Measurements from ENCODE around the gene ESPL1. TPM values are rescaled to one million over a fixed set of nuclear protein-coding genes. Genes with fewer than 3 reads are reported as not detected.
A peak's percentile ranks its signal among the peaks of the same experiment; 100 is the strongest.

ESPL1 gene
- 39.3 and 42.7 TPM in 2 replicates for total RNA-seq
- polyA plus RNA-seq: 16.2 and 18.8 TPM in 2 replicates
- 10.3 and 10.6 TPM in 2 replicates for polyA plus RNA-seq (2011; cell fraction: cytosol; rRNA removed)
- 66.8 and 72.5 TPM in 2 replicates for polyA plus RNA-seq (2011; cell fraction: nucleus; rRNA removed)
- 5.8 and 10.4 TPM in 2 replicates for polyA plus RNA-seq (2012)
- polyA minus RNA-seq: 20.5 and 30.2 TPM in 2 replicates
- 16.7 TPM for polyA minus RNA-seq (2011; cell fraction: cytosol; rRNA and poly(A)+ RNA removed)
- 19.9 and 31.0 TPM in 2 replicates for polyA minus RNA-seq (2011; cell fraction: nucleus; rRNA and poly(A)+ RNA removed)
- Bru-seq, nascent RNA: percentile 56 among the genes with signal in this experiment
- BruChase-seq, experiment 1, labeled RNA remaining after a 6-hour chase: percentile 73 among the genes with signal in this experiment
- percentile 69 among the genes with signal in this experiment for BruChase-seq, experiment 2, labeled RNA remaining after a 2-hour chase
- long read RNA-seq, full-length matches to known transcripts: 2 of 23 reads
- long read RNA-seq, partial matches to known transcripts: 16 of 23 reads
- long read RNA-seq, other reads (novel, unspliced or antisense): 5 of 23 reads

- H3K9ac ChIP-seq (replicated peaks; ENCODE audit: extremely low read depth, insufficient read depth, low read length): peak within 1 kb of the TSS; percentile 45
- H3K27me3 ChIP-seq (ENCODE audit: control insufficient read depth in 2 of 2, insufficient read depth in 2 of 2, low read length in 2 of 2): no peaks in the 10 kb centered on the region
- no peaks in the 10 kb centered on the region for H3K9me3 ChIP-seq (replicated peaks; ENCODE audit: control insufficient read depth, insufficient read depth, low read length)
- H3K36me3 ChIP-seq (ENCODE audit: control insufficient read depth in 2 of 2, extremely low read depth in 1 of 2, insufficient read depth in 2 of 2, low read length in 2 of 2): no peaks in the 10 kb centered on the region
- FAIRE-seq: peak; percentile 93
- CTCF ChIA-PET: interaction anchor here (0.6 to 7.7 kb wide), 19 partner anchors 11 to 202 kb away, joined by 3 to 128 read pairs (median 4); partner anchors contain the start of genes AAAS, CSAD and ZNF740
- BruUV-seq (replicated peaks): no TSS peak
- peak within 1 kb of the TSS; percentile 93 for H2AFZ ChIP-seq (ENCODE audit: low read depth, low read length)
- peaks cover 33% of the 10 kb centered on the region for H3K79me2 ChIP-seq (ENCODE audit: control insufficient read depth, insufficient read depth, low read length)
- H3K4me3 ChIP-seq (replicated peaks in 1 of 3; ENCODE audit: insufficient read depth in 1 of 3, low read depth in 1 of 3, low read length in 3 of 3): peak within 1 kb of the TSS; percentile 61 to 85 (median 77)
- H3K4me2 ChIP-seq (ENCODE audit: insufficient read depth, low read length): peak within 1 kb of the TSS; percentile 83
- no peaks in the 10 kb centered on the region for H4K20me1 ChIP-seq (replicated peaks; ENCODE audit: control insufficient read depth, extremely low read depth, insufficient read depth, low read length)
- H3K4me1 ChIP-seq (ENCODE audit: control insufficient read depth, extremely low read depth, insufficient read depth, low read length): peaks cover 24% of the 10 kb centered on the region
- no peak within 1 kb of the TSS for H3K27ac ChIP-seq (ENCODE audit: insufficient read depth, low read depth, low read length)
- intact Hi-C loops (cut with micrococcal nuclease): loop anchor here (1.0 to 2.0 kb wide), 4 partner anchors 15 to 55 kb away; partner anchors contain the start of gene PFDN5
- H3K9me1 ChIP-seq (replicated peaks; ENCODE audit: control insufficient read depth, extremely low read depth, insufficient read depth, low read length): no peaks in the 10 kb centered on the region
- dilution Hi-C loops (cut with MboI; ENCODE audit: extremely low pct_ligation_motif_present, low sequenced_read_pairs): no loop called here
- DNase-seq (ENCODE audit: low read depth, low spot score): peak; percentile 82
- POLR2A ChIA-PET: interaction anchor here (1.7 to 1.9 kb wide), 2 partner anchors 11 to 27 kb away, joined by 4 read pairs; partner anchors contain the start of gene PFDN5
- TF ChIP-seq, protein P1, sequence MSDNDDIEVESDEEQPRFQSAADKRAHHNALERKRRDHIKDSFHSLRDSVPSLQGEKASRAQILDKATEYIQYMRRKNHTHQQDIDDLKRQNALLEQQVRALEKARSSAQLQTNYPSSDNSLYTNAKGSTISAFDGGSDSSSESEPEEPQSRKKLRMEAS (IDR thresholded peaks at IDR 0.05; ENCODE audit: insufficient read depth, insufficient read length): peak; percentile 7
- no peak for TF ChIP-seq FOS (IDR thresholded peaks at IDR 0.05; ENCODE audit: borderline replicate concordance, insufficient read depth, low read length)
- no peak for TF ChIP-seq EZH2 (IDR thresholded peaks at IDR 0.05; ENCODE audit: borderline replicate concordance, low read depth, low read length, severe bottlenecking)
- peak; percentile 25 for TF ChIP-seq POLR2AphosphoS5 (IDR thresholded peaks at IDR 0.05; ENCODE audit: insufficient read depth, low read depth, low read length)
- TF ChIP-seq CTCF (IDR thresholded peaks at IDR 0.05; ENCODE audit: extremely low read depth in 1 of 2, insufficient read depth in 1 of 2, low read depth in 1 of 2, low read length in 2 of 2): peak; percentile 35 to 51
- no peak for TF ChIP-seq MYC (IDR thresholded peaks at IDR 0.05; ENCODE audit: low read depth, low read length)
- TF ChIP-seq JUN (IDR thresholded peaks at IDR 0.05; ENCODE audit: borderline replicate concordance, insufficient read depth, insufficient read length, low read depth): no peak
- TF ChIP-seq POLR2A (IDR thresholded peaks at IDR 0.05; ENCODE audit: low read depth, low read length): peak; percentile 15
- no peak for TF ChIP-seq GATA2 (IDR thresholded peaks at IDR 0.05; ENCODE audit: insufficient read depth, insufficient read length, low read depth, low read length)
Measured at GRCh38 chr12:53267999-53268629, at the start of gene ESPL1. Gene ESPL1 (plus strand): TSS chr12:53268299. CDS start chr12:53268767, 468 bp downstream.
